SK-N-MC (cell line): ENCODE measurements around the gene SPTSSA.
"Not testable (repeated sequence)": the region's sequence is repeated elsewhere in the genome, so short reads cannot be mapped to it uniquely, and the experiment has no call there.

ENCODE experiments used
- DNase-seq: peaks from one replicate; pipeline ENCODE4 v3.0.0-alpha.2; 2011; ENCODE audit warnings: low read depth, low spot score
- H3K27ac ChIP-seq: fragments of 200-600 bp; sonication (generic); 2 replicates; pipeline ENCODE4 v1.5.1; 2016; ENCODE audit warnings: mixed run types
- H3K36me3 ChIP-seq: fragments of 200-600 bp; sonication (generic); 2 replicates; pipeline ENCODE4 v1.6.1; 2017; ENCODE audit warnings: antibody characterized with exemption, low read length, mixed read lengths; ENCODE audit not compliant: insufficient read depth
- H3K4me3 ChIP-seq: fragments of 200-600 bp; sonication (generic); 2 replicates; pipeline ENCODE4 v1.5.1; 2016
- H3K9ac ChIP-seq: fragments of 200-600 bp; sonication (generic); 2 replicates; pipeline ENCODE4 v1.8.0; 2017; ENCODE audit warnings: mixed run types, mixed read lengths; ENCODE audit not compliant: insufficient read length
- H3K9me3 ChIP-seq: fragments of 200-600 bp; sonication (generic); 2 replicates; pipeline ENCODE4 v1.6.1; 2017; ENCODE audit warnings: low read depth, mild to moderate bottlenecking, antibody characterized with exemption, low read length, moderate library complexity, mixed read lengths
- EZH2 ChIP-seq: fragments of 200-600 bp; sonication (generic); IDR thresholded peaks from one replicate; pipeline ENCODE4 v1.6.1; 2017; ENCODE audit warnings: antibody characterized with exemption
- FOXP2 ChIP-seq: optimal IDR thresholded peaks from 2 replicates; pipeline ENCODE3; 2011; ENCODE audit warnings: mild to moderate bottlenecking, moderate library complexity; ENCODE audit not compliant: insufficient read depth; ENCODE audit errors: extremely low read length, control extremely low read depth
- POLR2AphosphoS5 ChIP-seq: IDR thresholded peaks from 2 replicates; pipeline ENCODE4 v1.6.1; 2012; ENCODE audit warnings: mild to moderate bottlenecking, low read depth, low read length, borderline replicate concordance

The SPTSSA gene

GRCh38 chr14:34478261-34478660 is 16.2 kb upstream of the SPTSSA start:
- Histone ChIP-seq H3K36me3 (no peaks in the 10 kb centered on the region), H3K9me3 (no peaks in the 10 kb centered on the region), H3K4me3 (no peak overlapping the region), H3K27ac (no peak overlapping the region), H3K9ac (no peak overlapping the region)
- TF ChIP-seq POLR2AphosphoS5 = no peak
- TF ChIP-seq EZH2 = no peak
- TF ChIP-seq FOXP2 = no peak
- DNase-seq = no peak

- not testable (repeated sequence) for DNase-seq, H3K27ac ChIP-seq, H3K9ac ChIP-seq, H3K4me3 ChIP-seq, H3K36me3 ChIP-seq, H3K9me3 ChIP-seq
Observed at GRCh38 chr14:34476036-34476435, 14.0 kb upstream of the SPTSSA start.

DNA sequence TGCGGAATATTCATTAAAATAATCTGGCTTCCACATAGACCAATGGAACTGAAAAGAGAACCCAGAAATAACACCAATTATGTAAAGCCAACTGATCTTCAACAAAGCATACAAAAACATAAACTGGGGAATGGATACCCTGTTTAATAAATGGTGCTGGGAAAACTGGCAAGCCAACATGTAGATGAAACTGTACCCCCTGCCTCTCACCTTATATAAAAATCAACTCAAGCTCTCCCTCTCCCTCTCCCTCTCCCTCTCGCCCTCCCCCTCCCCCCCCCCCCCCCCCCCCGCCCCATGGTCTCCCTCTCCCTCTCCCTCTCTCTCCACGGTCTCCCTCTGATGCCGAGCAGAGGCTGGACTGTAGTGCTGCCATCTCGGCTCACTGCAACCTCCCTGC is 13.1 kb upstream of the SPTSSA start:
- TF ChIP-seq EZH2 = no peak
- no peak for TF ChIP-seq POLR2AphosphoS5
- no peak for TF ChIP-seq FOXP2
- no peak overlapping the region for H3K9ac ChIP-seq
- no peaks in the 10 kb centered on the region for H3K9me3 ChIP-seq
- no peaks in the 10 kb centered on the region for H3K36me3 ChIP-seq
- H3K27ac ChIP-seq = no peak overlapping the region
- DNase-seq = no peak
- no peak overlapping the region for H3K4me3 ChIP-seq

DNA sequence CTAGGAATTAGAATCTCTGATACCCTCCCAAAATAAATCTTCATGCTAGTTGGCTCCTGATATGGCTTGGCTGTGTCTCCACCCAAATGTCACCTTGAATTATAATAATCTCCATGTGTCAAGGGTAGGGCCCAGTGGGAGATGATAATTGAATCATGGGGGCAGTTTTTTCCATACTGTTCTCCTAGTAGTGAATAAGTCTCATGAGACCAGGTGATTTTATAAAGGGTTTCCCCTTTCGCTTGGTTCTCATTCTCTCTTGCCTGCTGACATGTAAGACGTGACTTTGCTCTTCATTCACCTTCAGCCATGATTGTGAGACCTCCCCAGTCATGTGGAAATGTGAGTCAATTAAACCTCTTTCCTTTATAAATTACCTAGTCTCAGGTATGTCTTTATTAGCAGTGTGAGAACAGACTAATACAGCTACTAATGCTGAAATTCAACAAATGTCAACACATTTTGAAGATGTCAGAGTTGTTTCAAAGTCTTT is 12.2 kb upstream of the SPTSSA start:
- Histone ChIP-seq H3K9ac (no peak overlapping the region), H3K27ac (no peak overlapping the region), H3K4me3 (no peak overlapping the region), H3K9me3 (no peaks in the 10 kb centered on the region), H3K36me3 (no peaks in the 10 kb centered on the region)
- TF ChIP-seq FOXP2 (no peak), EZH2 (no peak), POLR2AphosphoS5 (no peak)
- no peak for DNase-seq

DNA sequence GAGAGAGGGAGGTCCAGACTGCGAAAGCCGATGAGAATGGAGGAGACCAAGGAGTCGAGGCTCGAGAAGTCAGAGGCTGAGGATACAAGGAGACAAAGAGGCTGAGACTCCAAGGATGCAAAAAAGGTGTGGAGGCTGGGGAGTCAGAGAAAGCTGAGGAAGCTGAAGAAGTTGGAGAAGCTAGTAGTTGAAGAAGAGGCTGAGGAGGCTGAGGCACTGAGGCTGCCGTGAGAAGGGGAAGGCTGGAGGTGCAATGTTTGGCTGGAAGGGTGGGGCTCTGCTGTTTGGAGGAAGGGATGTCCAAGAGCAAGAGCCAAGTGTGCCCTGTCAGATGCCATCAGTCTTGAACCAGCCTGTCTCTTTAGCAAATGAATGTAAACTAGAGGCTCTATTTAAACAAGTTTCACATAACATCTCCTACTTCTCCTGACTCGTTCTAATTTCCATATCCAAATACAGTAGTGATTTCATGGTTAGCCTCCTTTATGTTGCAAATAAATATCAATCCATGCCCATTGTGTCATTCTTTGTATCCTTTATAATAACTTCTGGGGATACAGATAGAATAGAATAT is 10.8 kb upstream of the SPTSSA start:
- Histone ChIP-seq H3K9me3 (no peaks in the 10 kb centered on the region), H3K4me3 (no peak overlapping the region), H3K9ac (no peak overlapping the region), H3K36me3 (no peaks in the 10 kb centered on the region), H3K27ac (no peak overlapping the region)
- no peak for DNase-seq
- TF ChIP-seq EZH2 = no peak
- TF ChIP-seq FOXP2 = no peak
- TF ChIP-seq POLR2AphosphoS5 = no peak

- no peak for TF ChIP-seq POLR2AphosphoS5
- no peak for TF ChIP-seq EZH2
- no peak for TF ChIP-seq FOXP2
- no peaks in the 10 kb centered on the region for H3K36me3 ChIP-seq
- DNase-seq = no peak
- no peak overlapping the region for H3K27ac ChIP-seq
- H3K4me3 ChIP-seq = no peak overlapping the region
- peak overlapping the region; percentile 47 for H3K9ac ChIP-seq
- H3K9me3 ChIP-seq = no peaks in the 10 kb centered on the region
Observed at GRCh38 chr14:34470319-34470718, 8.3 kb upstream of the SPTSSA start.

DNA sequence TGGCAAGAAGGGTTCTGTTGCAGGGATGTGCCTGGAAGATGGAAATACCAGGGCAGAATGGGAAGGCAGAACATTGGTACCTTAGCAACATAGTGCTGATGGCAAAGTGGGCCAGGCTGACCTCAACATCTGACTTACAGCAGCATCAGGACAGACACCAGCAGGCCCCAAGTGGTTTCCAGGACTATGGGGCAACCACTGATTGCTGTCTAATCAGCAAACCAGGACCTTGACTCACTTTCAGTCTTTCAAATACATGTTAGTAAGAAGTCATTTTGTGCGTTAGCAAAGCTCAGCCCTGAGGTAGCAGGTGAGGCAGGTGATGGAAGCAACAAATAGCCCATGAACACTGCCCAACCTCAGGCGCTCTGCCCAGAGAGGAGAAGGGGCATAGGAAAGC is 4.7 kb upstream of the SPTSSA start:
- Histone ChIP-seq H3K36me3 (no peaks in the 10 kb centered on the region), H3K4me3 (no peak overlapping the region), H3K27ac (no peak overlapping the region), H3K9ac (no peak overlapping the region), H3K9me3 (no peaks in the 10 kb centered on the region)
- TF ChIP-seq FOXP2 (no peak), POLR2AphosphoS5 (no peak), EZH2 (no peak)
- no peak for DNase-seq

GRCh38 chr14:34465069-34465859 is 3.2 kb upstream of the SPTSSA start:
- no peak for DNase-seq
- TF ChIP-seq POLR2AphosphoS5 (0 out of 2 replicates have a peak, but pooled peaks have one; percentile 13), EZH2 (no peak), FOXP2 (no peak)
- no peaks in the 10 kb centered on the region for H3K36me3 ChIP-seq
- 0 out of 2 replicates have a peak overlapping the region, but pooled peaks have one; percentile 30 for H3K27ac ChIP-seq
- no peak overlapping the region for H3K9ac ChIP-seq
- no peak overlapping the region for H3K4me3 ChIP-seq
- H3K9me3 ChIP-seq = no peaks in the 10 kb centered on the region

DNA sequence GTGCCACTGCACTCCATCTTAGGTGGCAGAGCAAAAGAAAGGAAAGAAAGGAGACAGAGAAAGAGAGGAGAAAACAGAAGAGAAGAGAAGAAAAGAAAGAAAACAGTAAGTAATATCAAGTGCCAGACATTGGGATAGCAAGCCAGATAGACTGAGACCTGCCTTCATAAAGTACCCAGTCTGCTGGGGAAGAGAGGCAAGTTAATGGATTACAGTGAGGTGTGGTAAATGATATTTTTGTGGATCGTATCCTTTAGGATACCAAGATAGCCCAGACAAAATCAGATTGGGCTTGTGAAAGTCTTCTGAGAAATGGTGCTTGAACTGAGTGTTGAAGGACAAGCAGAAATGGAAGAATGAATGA is 1.5 kb upstream of the SPTSSA start:
- no peak overlapping the region for H3K27ac ChIP-seq
- no peaks in the 10 kb centered on the region for H3K36me3 ChIP-seq
- H3K9ac ChIP-seq = no peak overlapping the region
- TF ChIP-seq EZH2 (no peak), FOXP2 (no peak), POLR2AphosphoS5 (no peak)
- no peak overlapping the region for H3K4me3 ChIP-seq
- no peaks in the 10 kb centered on the region for H3K9me3 ChIP-seq
- no peak for DNase-seq
